Chondrocyte (in vitro differentiated cells): ENCODE results near the gene ACOT4. TPM values are rescaled to one million over a fixed set of nuclear protein-coding genes. Genes with fewer than 3 reads are reported as not detected.
"Not testable (repeated sequence)": the region's sequence is repeated elsewhere in the genome, so short reads cannot be mapped to it uniquely, and the experiment has no call there.

ENCODE experiments used
- DNase-seq: peaks from one replicate; pipeline ENCODE4 v3.0.0; 2021; ENCODE audit warnings: mixed read lengths, low spot score
- H3K27ac Mint-ChIP-seq: one replicate; pipeline ENCODE4 v1.8.0; 2021; ENCODE audit warnings: mild to moderate bottlenecking, moderate library complexity, mixed read lengths; ENCODE audit not compliant: unreplicated experiment
- H3K27me3 Mint-ChIP-seq: 2 replicates; pipeline ENCODE4 v1.8.0; 2021; ENCODE audit warnings: low read depth, mixed read lengths
- H3K36me3 Mint-ChIP-seq: 2 replicates; pipeline ENCODE4 v1.8.0; 2021; ENCODE audit warnings: low read depth, mixed read lengths
- H3K4me1 Mint-ChIP-seq: 2 replicates; pipeline ENCODE4 v1.8.0; 2021; ENCODE audit warnings: low read depth, mild to moderate bottlenecking, mixed read lengths
- H3K4me3 Mint-ChIP-seq: one replicate; pipeline ENCODE4 v1.8.0; 2021; ENCODE audit warnings: mild to moderate bottlenecking, moderate library complexity, mixed read lengths; ENCODE audit not compliant: unreplicated experiment
- H3K9me3 Mint-ChIP-seq: 2 replicates; pipeline ENCODE4 v1.8.0; 2021; ENCODE audit warnings: low read depth, mixed read lengths
- CTCF ChIP-seq: fragments of 200-600 bp; sonication (generic); IDR thresholded peaks from 2 replicates; pipeline ENCODE4 v1.5.0; 2021; ENCODE audit warnings: antibody characterized with exemption, mild to moderate bottlenecking, moderate library complexity
- long read RNA-seq: library from polyadenylated mRNA; stranded (forward); transcript quantifications from one replicate; pipeline ENCODE4 v2.0.0, GENCODE V29; 2021
- total RNA-seq: library from RNA; stranded (reverse); gene quantifications from 3 replicates; pipeline ENCODE4 v1.2.1, GENCODE V29; 2021

The ACOT4 gene
- total RNA-seq = 1.4 to 4.3 TPM (median 4.0 TPM) in 3 replicates
- long read RNA-seq, transcript ACOT4-201 (3 exons, 2,362 nt) = major isoform, 13 of 15 reads
- long read RNA-seq, partial matches to known transcripts = 0 of 15 reads
- long read RNA-seq, other reads (novel, unspliced or antisense) = 2 of 15 reads

- peak; percentile 38 for TF ChIP-seq CTCF
- DNase-seq = no peak
- H3K36me3 Mint-ChIP-seq = no peaks in the 10 kb centered on the region
- H3K4me3 Mint-ChIP-seq = peak within 1 kb of the TSS; percentile 67
- peaks cover 4% of the 10 kb centered on the region for H3K4me1 Mint-ChIP-seq
- H3K27ac Mint-ChIP-seq = no peak within 1 kb of the TSS
- no peaks in the 10 kb centered on the region for H3K27me3 Mint-ChIP-seq
- no peaks in the 10 kb centered on the region for H3K9me3 Mint-ChIP-seq
Measured at GRCh38 chr14:73591690-73592449, at the start of gene ACOT4. ACOT4 (plus strand) TSS chr14:73591873; CDS start chr14:73591960, 87 bp downstream.

GRCh38 chr14:73542961-73543360, 48.7 kb upstream of the ACOT4 start:
- not testable (repeated sequence) for DNase-seq, H3K27ac Mint-ChIP-seq, H3K4me3 Mint-ChIP-seq, H3K27me3 Mint-ChIP-seq, H3K4me1 Mint-ChIP-seq, H3K36me3 Mint-ChIP-seq, H3K9me3 Mint-ChIP-seq

- not testable (repeated sequence) for H3K36me3 Mint-ChIP-seq, H3K27ac Mint-ChIP-seq, DNase-seq, H3K9me3 Mint-ChIP-seq, H3K4me3 Mint-ChIP-seq, H3K4me1 Mint-ChIP-seq, H3K27me3 Mint-ChIP-seq
Measured at GRCh38 chr14:73545353-73545752, 46.3 kb upstream of the ACOT4 start.

- H3K27ac Mint-ChIP-seq, H3K4me1 Mint-ChIP-seq, H3K4me3 Mint-ChIP-seq, H3K9me3 Mint-ChIP-seq, H3K36me3 Mint-ChIP-seq, H3K27me3 Mint-ChIP-seq, DNase-seq: not testable (repeated sequence)
Measured at GRCh38 chr14:73549097-73549496, 42.6 kb upstream of the ACOT4 start.

- H3K27me3 Mint-ChIP-seq, H3K36me3 Mint-ChIP-seq, H3K27ac Mint-ChIP-seq, DNase-seq, H3K4me1 Mint-ChIP-seq, H3K4me3 Mint-ChIP-seq, H3K9me3 Mint-ChIP-seq: not testable (repeated sequence)
Measured at GRCh38 chr14:73549889-73550524, 41.7 kb upstream of the ACOT4 start.

- DNase-seq = no peak
- H3K4me3 Mint-ChIP-seq = no peak overlapping the region
- no peaks in the 10 kb centered on the region for H3K9me3 Mint-ChIP-seq
- no peaks in the 10 kb centered on the region for H3K27me3 Mint-ChIP-seq
- no peak overlapping the region for H3K27ac Mint-ChIP-seq
- TF ChIP-seq CTCF = no peak
- no peaks in the 10 kb centered on the region for H3K4me1 Mint-ChIP-seq
- H3K36me3 Mint-ChIP-seq = no peaks in the 10 kb centered on the region
Measured at GRCh38 chr14:73553845-73554244, 37.8 kb upstream of the ACOT4 start.

GRCh38 chr14:73557201-73557600, 34.5 kb upstream of the ACOT4 start:
- H3K27ac Mint-ChIP-seq, H3K27me3 Mint-ChIP-seq, H3K9me3 Mint-ChIP-seq, H3K36me3 Mint-ChIP-seq, H3K4me3 Mint-ChIP-seq, DNase-seq, H3K4me1 Mint-ChIP-seq: not testable (repeated sequence)

- DNase-seq, H3K36me3 Mint-ChIP-seq, H3K4me1 Mint-ChIP-seq, H3K4me3 Mint-ChIP-seq, H3K27me3 Mint-ChIP-seq: not testable (repeated sequence)
- H3K27ac Mint-ChIP-seq = peak overlapping the region; percentile 51
- peaks cover 15% of the 10 kb centered on the region for H3K9me3 Mint-ChIP-seq
Measured at GRCh38 chr14:73558238-73558637, 33.4 kb upstream of the ACOT4 start.

GRCh38 chr14:73562256-73562655, 29.4 kb upstream of the ACOT4 start:
- not testable (repeated sequence) for DNase-seq, H3K36me3 Mint-ChIP-seq, H3K27me3 Mint-ChIP-seq, H3K4me1 Mint-ChIP-seq, H3K27ac Mint-ChIP-seq, H3K4me3 Mint-ChIP-seq
- peaks cover 15% of the 10 kb centered on the region for H3K9me3 Mint-ChIP-seq

GRCh38 chr14:73562696-73563095, 29.0 kb upstream of the ACOT4 start:
- not testable (repeated sequence) for H3K4me3 Mint-ChIP-seq, H3K27ac Mint-ChIP-seq, H3K36me3 Mint-ChIP-seq, H3K27me3 Mint-ChIP-seq, DNase-seq
- Mint-ChIP-seq H3K9me3 (peaks cover 15% of the 10 kb centered on the region), H3K4me1 (peaks cover 14% of the 10 kb centered on the region)

GRCh38 chr14:73566431-73566830, 25.2 kb upstream of the ACOT4 start:
- Mint-ChIP-seq H3K9me3 (peaks cover 15% of the 10 kb centered on the region), H3K4me1 (peaks cover 32% of the 10 kb centered on the region)
- H3K27me3 Mint-ChIP-seq, DNase-seq, H3K4me3 Mint-ChIP-seq, H3K27ac Mint-ChIP-seq, H3K36me3 Mint-ChIP-seq: not testable (repeated sequence)
